CD14-positive monocyte (primary cell): ENCODE results near the gene NUBP2. TPM values are rescaled to one million over a fixed set of nuclear protein-coding genes. Genes with fewer than 3 reads are reported as not detected.

Experiments
- DNase-seq, 3 donors: peaks; one replicate each; pipeline ENCODE4 v3.0.0-alpha.2; 2011 to 2022
- H2AFZ ChIP-seq: 2 replicates; pipeline ENCODE4 v1.6.0; 2012; ENCODE audit warnings: mild to moderate bottlenecking, low read depth, low read length, inconsistent platforms; ENCODE audit not compliant: insufficient read depth, poor library complexity, severe bottlenecking
- H3K27ac ChIP-seq, 2 donors: 1 replicate in 1 of 2; 2 replicates in 1 of 2; pipeline ENCODE4 v1.5.1; 2012 to 2013; ENCODE audit warnings: low read length in 2 of 2, control low read depth in 1 of 2, inconsistent platforms in 1 of 2, low read depth in 1 of 2, mild to moderate bottlenecking in 1 of 2
- H3K27me3 ChIP-seq, 2 donors: one replicate each; pipeline versions ENCODE4 v1.6.0 to v1.6.1; 2011 to 2013; ENCODE audit warnings: low read length in 2 of 2; ENCODE audit not compliant: control insufficient read depth in 2 of 2, insufficient read depth in 2 of 2
- H3K36me3 ChIP-seq, 2 donors: replicated peaks in 1 of 2; 1 replicate in 1 of 2; 2 replicates in 1 of 2; pipeline versions ENCODE4 v1.5.1 to v1.6.1; 2012 to 2013; ENCODE audit warnings: low read length in 2 of 2, control low read depth in 1 of 2, inconsistent platforms in 1 of 2, mild to moderate bottlenecking in 1 of 2; ENCODE audit not compliant: insufficient read depth in 2 of 2, control insufficient read depth in 1 of 2
- H3K4me1 ChIP-seq, 2 donors: 1 replicate in 1 of 2; 2 replicates in 1 of 2; pipeline versions ENCODE4 v1.5.1 to v1.6.1; 2012 to 2013; ENCODE audit warnings: low read length in 2 of 2, control low read depth in 1 of 2, inconsistent platforms in 1 of 2, mild to moderate bottlenecking in 1 of 2, moderate library complexity in 1 of 2; ENCODE audit not compliant: insufficient read depth in 2 of 2, control insufficient read depth in 1 of 2
- H3K4me2 ChIP-seq: replicated peaks from 2 replicates; pipeline ENCODE3; 2012; ENCODE audit warnings: low read length, moderate library complexity, mild to moderate bottlenecking; ENCODE audit not compliant: poor library complexity, severe bottlenecking; ENCODE audit errors: extremely low read depth
- H3K4me3 ChIP-seq, 3 experiments: fragments of 200-600 bp in 1 of 3; sonication (generic) in 1 of 3; replicated peaks in 1 of 3; 1 replicate in 2 of 3; 2 replicates in 1 of 3; pipeline ENCODE4 v1.5.1; 2011 to 2013; ENCODE audit warnings: low read length in 3 of 3, mild to moderate bottlenecking in 3 of 3, control low read depth in 2 of 3, low read depth in 2 of 3, inconsistent platforms in 1 of 3, moderate library complexity in 1 of 3
- H3K79me2 ChIP-seq: 2 replicates; pipeline ENCODE4 v1.6.0; 2012; ENCODE audit warnings: mild to moderate bottlenecking, control low read depth, inconsistent platforms, low read length, moderate library complexity; ENCODE audit not compliant: insufficient read depth
- H3K9ac ChIP-seq: 2 replicates; pipeline ENCODE4 v1.6.0; 2017; ENCODE audit warnings: low read length, mild to moderate bottlenecking; ENCODE audit not compliant: insufficient read depth, poor library complexity, severe bottlenecking
- H3K9me3 ChIP-seq, 2 donors: replicated peaks in 1 of 2; 1 replicate in 1 of 2; 2 replicates in 1 of 2; pipeline versions ENCODE4 v1.5.1 to v1.6.1; 2012 to 2013; ENCODE audit warnings: low read length in 2 of 2, control low read depth in 1 of 2; ENCODE audit not compliant: control insufficient read depth in 1 of 2, insufficient read depth in 1 of 2
- H4K20me1 ChIP-seq: 2 replicates; pipeline ENCODE4 v1.6.0; 2012; ENCODE audit warnings: mild to moderate bottlenecking, low read length, control low read depth, moderate library complexity; ENCODE audit not compliant: insufficient read depth
- H3K27ac Mint-ChIP-seq, 7 donors: one replicate each; pipeline ENCODE4 v1.8.0; 2020; ENCODE audit warnings: mild to moderate bottlenecking in 7 of 7, mixed read lengths in 7 of 7, moderate library complexity in 6 of 7, inconsistent platforms in 2 of 7
- H3K27me3 Mint-ChIP-seq, 3 donors: one replicate each; pipeline ENCODE4 v1.8.0; 2021 to 2022; ENCODE audit warnings: low read depth in 3 of 3, mild to moderate bottlenecking in 3 of 3, mixed read lengths in 3 of 3, moderate library complexity in 3 of 3, inconsistent platforms in 1 of 3
- H3K36me3 Mint-ChIP-seq, 2 donors: one replicate each; pipeline ENCODE4 v1.8.0; 2020; ENCODE audit warnings: mixed read lengths in 2 of 2, inconsistent platforms in 1 of 2, mild to moderate bottlenecking in 1 of 2
- H3K4me1 Mint-ChIP-seq: one replicate; pipeline ENCODE4 v1.8.0; 2020; ENCODE audit warnings: mild to moderate bottlenecking, mixed read lengths
- H3K4me3 Mint-ChIP-seq, 2 donors: one replicate each; pipeline ENCODE4 v1.8.0; 2020; ENCODE audit warnings: mild to moderate bottlenecking in 2 of 2, mixed read lengths in 2 of 2, moderate library complexity in 1 of 2
- H3K9me3 Mint-ChIP-seq, 7 donors: one replicate each; pipeline ENCODE4 v1.8.0; 2020 to 2022; ENCODE audit warnings: mixed read lengths in 7 of 7, mild to moderate bottlenecking in 6 of 7, moderate library complexity in 6 of 7, inconsistent platforms in 2 of 7
- WGBS: methylation state at CpG from one replicate; pipeline ENCODE4 v1.1.5; 2013; ENCODE audit warnings: missing lambda C conversion rate; ENCODE audit not compliant: insufficient coverage; 5-methylcytosine and 5-hydroxymethylcytosine counted together
- intact Hi-C, 2 donors: fragments of 100-400 bp; cut with micrococcal nuclease; formaldehyde crosslinking; loops; one replicate each; pipeline versions ENCODE4 v1.15.0 to v1.15.1; 2023
- polyA plus RNA-seq, 3 donors: library from polyadenylated mRNA; depleted of rRNA in 1 of 3; unstranded in 2 of 3; stranded (reverse) in 1 of 3; fragments of 300-500 nt in 2 of 3; fragments of >200 nt in 1 of 3; fragmentation: Illumina TruSeq in 2 of 3; gene quantifications; 1 replicate in 2 of 3; 2 replicates in 1 of 3; pipeline ENCODE4 v1.2.3, GENCODE V29; 2012 to 2021
- TF ChIP-seq, protein P1 (sequence below): fragments of 200-600 bp; IDR thresholded peaks from one replicate; pipeline ENCODE4 v1.8.0; 2022; ENCODE audit warnings: antibody characterized with exemption, mild to moderate bottlenecking

The NUBP2 gene
- polyA plus RNA-seq, 3 donors, result 34.4 to 69.5 (median 57.9) TPM

- no peaks in the 10 kb centered on the region for H3K27me3 Mint-ChIP-seq
- H3K4me1 ChIP-seq, result no peaks in the 10 kb centered on the region
- no peak overlapping the region for H2AFZ ChIP-seq
- intact Hi-C loops, result no loop called here
- H3K36me3 Mint-ChIP-seq, result peaks cover 52 to 74% of the 10 kb centered on the region in 2 donors
- no peaks in the 10 kb centered on the region for H3K79me2 ChIP-seq
- peaks cover 39% of the 10 kb centered on the region for H4K20me1 ChIP-seq
- H3K4me3 Mint-ChIP-seq, result no peak overlapping the region
- peak overlapping the region in 2 of 7 donors; percentile 13 to 20 for H3K27ac Mint-ChIP-seq
- no peak overlapping the region for H3K9ac ChIP-seq
- H3K27me3 ChIP-seq, result no peaks in the 10 kb centered on the region
- no peaks in the 10 kb centered on the region for H3K9me3 ChIP-seq
- H3K9me3 Mint-ChIP-seq, result peaks cover 0 to 2% (median 0%) of the 10 kb centered on the region in 7 donors
- DNase-seq, result no peak
- no peaks in the 10 kb centered on the region for H3K4me1 Mint-ChIP-seq
- no peak overlapping the region for H3K4me3 ChIP-seq
- 97% methylated on average over 24 of the region's 25 CpGs for WGBS
- H3K4me2 ChIP-seq, result no peak overlapping the region
- TF ChIP-seq, protein P1, sequence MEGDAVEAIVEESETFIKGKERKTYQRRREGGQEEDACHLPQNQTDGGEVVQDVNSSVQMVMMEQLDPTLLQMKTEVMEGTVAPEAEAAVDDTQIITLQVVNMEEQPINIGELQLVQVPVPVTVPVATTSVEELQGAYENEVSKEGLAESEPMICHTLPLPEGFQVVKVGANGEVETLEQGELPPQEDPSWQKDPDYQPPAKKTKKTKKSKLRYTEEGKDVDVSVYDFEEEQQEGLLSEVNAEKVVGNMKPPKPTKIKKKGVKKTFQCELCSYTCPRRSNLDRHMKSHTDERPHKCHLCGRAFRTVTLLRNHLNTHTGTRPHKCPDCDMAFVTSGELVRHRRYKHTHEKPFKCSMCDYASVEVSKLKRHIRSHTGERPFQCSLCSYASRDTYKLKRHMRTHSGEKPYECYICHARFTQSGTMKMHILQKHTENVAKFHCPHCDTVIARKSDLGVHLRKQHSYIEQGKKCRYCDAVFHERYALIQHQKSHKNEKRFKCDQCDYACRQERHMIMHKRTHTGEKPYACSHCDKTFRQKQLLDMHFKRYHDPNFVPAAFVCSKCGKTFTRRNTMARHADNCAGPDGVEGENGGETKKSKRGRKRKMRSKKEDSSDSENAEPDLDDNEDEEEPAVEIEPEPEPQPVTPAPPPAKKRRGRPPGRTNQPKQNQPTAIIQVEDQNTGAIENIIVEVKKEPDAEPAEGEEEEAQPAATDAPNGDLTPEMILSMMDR, result no peak
- H3K36me3 ChIP-seq, result peaks cover 82 to 91% of the 10 kb centered on the region in 2 donors
- H3K27ac ChIP-seq, result no peak overlapping the region
Observed at GRCh38 chr16:1745181-1745899, 37.4 kb upstream of the NUBP2 start.

GRCh38 chr16:1745900-1746692 lies 36.7 kb upstream of the NUBP2 start:
- Histone ChIP-seq H3K4me3 (no peak overlapping the region), H3K27ac (no peak overlapping the region), H3K79me2 (no peaks in the 10 kb centered on the region), H3K4me2 (no peak overlapping the region), H3K9me3 (no peaks in the 10 kb centered on the region), H3K4me1 (no peaks in the 10 kb centered on the region), H2AFZ (no peak overlapping the region), H3K36me3 (peaks cover 80 to 90% of the 10 kb centered on the region in 2 donors), H3K9ac (no peak overlapping the region), H4K20me1 (peaks cover 34% of the 10 kb centered on the region), H3K27me3 (no peaks in the 10 kb centered on the region)
- Mint-ChIP-seq H3K27me3 (no peaks in the 10 kb centered on the region), H3K27ac (peak overlapping the region in 2 of 7 donors; percentile 20 to 45), H3K36me3 (peaks cover 57 to 81% of the 10 kb centered on the region in 2 donors), H3K4me1 (no peaks in the 10 kb centered on the region), H3K9me3 (peaks cover 0 to 2% (median 0%) of the 10 kb centered on the region in 7 donors), H3K4me3 (no peak overlapping the region)
- TF ChIP-seq, protein P1, result no peak
- 98% methylated on average over 24 of the region's 29 CpGs for WGBS
- intact Hi-C loops, result no loop called here
- no peak for DNase-seq
